Chondrocyte (in vitro differentiated cells): ENCODE results near the gene PPP1R3D. TPM values are rescaled to one million over a fixed set of nuclear protein-coding genes. Genes with fewer than 3 reads are reported as not detected.
A peak's percentile ranks its signal among the peaks of the same experiment; 100 is the strongest.
"Not testable (repeated sequence)": the region's sequence is repeated elsewhere in the genome, so short reads cannot be mapped to it uniquely, and the experiment has no call there.

Source experiments
- DNase-seq: peaks from one replicate; pipeline ENCODE4 v3.0.0; 2021; ENCODE audit warnings: mixed read lengths, low spot score
- H3K27ac Mint-ChIP-seq: one replicate; pipeline ENCODE4 v1.8.0; 2021; ENCODE audit warnings: mild to moderate bottlenecking, moderate library complexity, mixed read lengths; ENCODE audit not compliant: unreplicated experiment
- H3K27me3 Mint-ChIP-seq: 2 replicates; pipeline ENCODE4 v1.8.0; 2021; ENCODE audit warnings: low read depth, mixed read lengths
- H3K36me3 Mint-ChIP-seq: 2 replicates; pipeline ENCODE4 v1.8.0; 2021; ENCODE audit warnings: low read depth, mixed read lengths
- H3K4me1 Mint-ChIP-seq: 2 replicates; pipeline ENCODE4 v1.8.0; 2021; ENCODE audit warnings: low read depth, mild to moderate bottlenecking, mixed read lengths
- H3K4me3 Mint-ChIP-seq: one replicate; pipeline ENCODE4 v1.8.0; 2021; ENCODE audit warnings: mild to moderate bottlenecking, moderate library complexity, mixed read lengths; ENCODE audit not compliant: unreplicated experiment
- H3K9me3 Mint-ChIP-seq: 2 replicates; pipeline ENCODE4 v1.8.0; 2021; ENCODE audit warnings: low read depth, mixed read lengths
- CTCF ChIP-seq: fragments of 200-600 bp; sonication (generic); IDR thresholded peaks from 2 replicates; pipeline ENCODE4 v1.5.0; 2021; ENCODE audit warnings: antibody characterized with exemption, mild to moderate bottlenecking, moderate library complexity
- total RNA-seq: library from RNA; stranded (reverse); gene quantifications from 3 replicates; pipeline ENCODE4 v1.2.1, GENCODE V29; 2021

Gene PPP1R3D
- total RNA-seq, 1 donor from 2014 or later = 5.8 TPM

GRCh38 chr20:59958123-59958522 lies 18.0 kb upstream of the PPP1R3D start, which contains the start of gene CDH26:
Gene CDH26, plus strand, starts transcription at chr20:59958423. Its CDS starts 304 bp downstream, at chr20:59958727.
- TF ChIP-seq CTCF = no peak
- no peak within 1 kb of the TSS for H3K4me3 Mint-ChIP-seq
- DNase-seq = no peak
- H3K27me3 Mint-ChIP-seq = peaks cover 2% of the 10 kb centered on the region
- H3K27ac Mint-ChIP-seq = no peak within 1 kb of the TSS
- no peaks in the 10 kb centered on the region for H3K9me3 Mint-ChIP-seq
- no peaks in the 10 kb centered on the region for H3K36me3 Mint-ChIP-seq
- no peaks in the 10 kb centered on the region for H3K4me1 Mint-ChIP-seq

- not testable (repeated sequence) for H3K4me1 Mint-ChIP-seq, H3K27ac Mint-ChIP-seq, H3K36me3 Mint-ChIP-seq, H3K27me3 Mint-ChIP-seq, H3K9me3 Mint-ChIP-seq, DNase-seq, H3K4me3 Mint-ChIP-seq
Observed at GRCh38 chr20:59957568-59957967, 17.5 kb upstream of the PPP1R3D start.

- Mint-ChIP-seq H3K27ac (no peak overlapping the region), H3K36me3 (no peaks in the 10 kb centered on the region), H3K4me3 (no peak overlapping the region), H3K4me1 (no peaks in the 10 kb centered on the region), H3K9me3 (no peaks in the 10 kb centered on the region), H3K27me3 (peaks cover 2% of the 10 kb centered on the region)
- DNase-seq = no peak
- TF ChIP-seq CTCF = peak; percentile 74
Observed at GRCh38 chr20:59955131-59955796, 15.2 kb upstream of the PPP1R3D start.

GRCh38 chr20:59954718-59955117 lies 14.6 kb upstream of the PPP1R3D start:
- H3K9me3 Mint-ChIP-seq = no peaks in the 10 kb centered on the region
- no peak for TF ChIP-seq CTCF
- H3K27ac Mint-ChIP-seq = no peak overlapping the region
- no peak for DNase-seq
- H3K27me3 Mint-ChIP-seq = peaks cover 2% of the 10 kb centered on the region
- no peaks in the 10 kb centered on the region for H3K4me1 Mint-ChIP-seq
- H3K4me3 Mint-ChIP-seq = no peak overlapping the region
- H3K36me3 Mint-ChIP-seq = no peaks in the 10 kb centered on the region

- Mint-ChIP-seq H3K9me3 (no peaks in the 10 kb centered on the region), H3K4me1 (peaks cover 27% of the 10 kb centered on the region), H3K27me3 (no peaks in the 10 kb centered on the region), H3K4me3 (no peak overlapping the region), H3K27ac (no peak overlapping the region), H3K36me3 (no peaks in the 10 kb centered on the region)
- TF ChIP-seq CTCF = no peak
- DNase-seq = no peak
Observed at GRCh38 chr20:59949911-59950310, 9.8 kb upstream of the PPP1R3D start.
